NB4 (cell line): ENCODE results near the gene MBD3L4.
"Not testable (repeated sequence)": the region's sequence is repeated elsewhere in the genome, so short reads cannot be mapped to it uniquely, and the experiment has no call there.

Source experiments
- CTCF ChIP-seq: IDR thresholded peaks from one replicate; pipeline ENCODE4 v1.5.1; 2012; ENCODE audit warnings: low read depth, low read length
- POLR2A ChIP-seq: IDR thresholded peaks from 2 replicates; pipeline ENCODE4 v1.6.1; 2011; ENCODE audit warnings: mild to moderate bottlenecking; ENCODE audit not compliant: insufficient read length; ENCODE audit errors: extremely low read depth

GRCh38 chr19:7056371-7056770 is 16.4 kb upstream of the MBD3L4 start:
- TF ChIP-seq CTCF, POLR2A: not testable (repeated sequence)
